Stimulated activated CD8-positive, alpha-beta memory T cell treated with anti-CD3 and anti-CD28 coated beads, Interleukin-12 subunit alpha, Interleukin-12 subunit beta, amount 100 ng/mL, for 4 hours (primary cell): ENCODE data around the gene ADGB.

ENCODE experiments used
- DNase-seq: peaks from one replicate; pipeline ENCODE4 v3.0.0-alpha.2; 2020; ENCODE audit warnings: low read depth

ADGB gene

GRCh38 chr6:146634022-146634421 lies 35.2 kb downstream of the ADGB start:
- no peak for DNase-seq

- no peak for DNase-seq
Measured at GRCh38 chr6:146635165-146635564, 36.4 kb downstream of the ADGB start.

- no peak for DNase-seq
Measured at GRCh38 chr6:146636481-146636880, 37.7 kb downstream of the ADGB start.

- no peak for DNase-seq
Measured at GRCh38 chr6:146642921-146643320, 44.1 kb downstream of the ADGB start.

- DNase-seq: no peak
Measured at GRCh38 chr6:146650799-146651481, 52.2 kb downstream of the ADGB start.

DNA sequence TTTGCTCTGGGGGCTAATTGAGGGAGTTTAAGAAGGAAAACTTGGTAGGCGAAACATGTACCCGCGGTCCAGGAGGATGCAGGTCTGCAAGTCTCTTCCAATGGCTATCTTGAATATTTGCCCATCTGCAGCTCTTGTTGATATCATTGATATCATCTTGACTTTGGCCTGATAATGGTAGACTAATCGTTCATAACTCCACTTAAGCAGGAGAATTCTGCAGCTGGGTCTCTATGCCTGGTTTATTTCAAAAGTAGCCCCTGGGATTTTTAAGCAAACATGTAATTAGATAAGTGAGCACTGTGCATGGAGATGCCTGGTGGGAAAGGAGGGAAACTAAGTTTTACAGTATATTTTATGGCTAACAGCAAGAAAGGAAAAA lies 52.7 kb downstream of the ADGB start:
- no peak for DNase-seq

DNA sequence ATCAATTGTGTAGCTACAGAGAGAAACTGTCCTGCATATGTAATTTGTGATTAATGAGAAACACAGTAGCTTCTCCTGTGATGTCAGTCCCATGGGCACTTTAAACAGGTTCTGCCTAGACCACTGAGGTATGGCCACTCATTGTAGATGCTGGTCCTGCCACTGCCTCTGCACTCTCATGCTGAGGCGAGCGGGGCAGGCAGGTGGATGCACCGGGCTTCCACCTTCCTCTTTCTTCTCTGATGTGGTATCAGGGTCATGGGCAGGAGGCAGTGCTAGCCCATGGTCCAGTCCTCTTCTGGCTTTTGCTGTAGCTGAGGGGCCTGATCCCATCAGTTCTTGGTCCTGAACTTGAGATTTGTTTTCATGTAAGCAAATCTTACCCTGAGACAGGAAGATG lies 58.7 kb downstream of the ADGB start:
- DNase-seq: no peak

GRCh38 chr6:146664871-146665360 lies 66.1 kb downstream of the ADGB start:
- DNase-seq: no peak

DNA sequence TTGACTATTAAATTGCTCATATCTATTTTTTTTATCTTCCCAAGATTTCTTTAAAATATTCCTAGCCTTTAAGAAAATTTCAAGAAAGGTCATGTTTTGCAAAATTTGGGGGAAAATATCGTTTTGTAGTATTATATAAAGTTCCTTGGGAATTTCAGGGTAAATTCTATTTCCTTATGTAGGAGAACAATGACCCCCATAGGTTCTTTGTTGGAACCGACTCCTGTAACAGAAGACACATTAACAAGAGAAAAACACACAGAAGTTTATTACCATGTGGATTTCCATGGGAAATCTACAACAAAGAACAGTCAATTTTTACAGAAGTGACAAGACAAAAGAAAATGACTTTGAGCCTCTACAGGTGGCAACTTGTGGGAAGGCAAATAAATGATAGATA lies 68.1 kb downstream of the ADGB start:
- no peak for DNase-seq

DNA sequence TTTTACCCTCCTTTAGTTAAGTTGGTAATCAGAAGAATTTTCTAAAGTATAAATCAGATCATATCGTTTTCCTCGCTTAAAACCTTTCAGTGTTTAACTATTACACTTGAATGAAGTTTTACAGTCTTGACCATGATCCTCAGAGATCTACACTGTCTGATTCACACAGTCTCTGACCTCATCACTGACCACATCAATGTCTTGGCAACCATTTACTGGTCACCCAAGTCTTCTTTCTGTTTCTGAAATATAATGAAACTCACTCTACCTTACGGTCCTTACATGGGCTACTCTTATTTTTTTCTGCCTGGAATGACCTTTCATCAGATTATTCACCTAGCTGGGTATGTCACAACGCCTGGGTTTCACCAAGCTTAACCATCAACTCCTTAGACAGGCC lies 71.4 kb downstream of the ADGB start:
- DNase-seq: no peak

DNA sequence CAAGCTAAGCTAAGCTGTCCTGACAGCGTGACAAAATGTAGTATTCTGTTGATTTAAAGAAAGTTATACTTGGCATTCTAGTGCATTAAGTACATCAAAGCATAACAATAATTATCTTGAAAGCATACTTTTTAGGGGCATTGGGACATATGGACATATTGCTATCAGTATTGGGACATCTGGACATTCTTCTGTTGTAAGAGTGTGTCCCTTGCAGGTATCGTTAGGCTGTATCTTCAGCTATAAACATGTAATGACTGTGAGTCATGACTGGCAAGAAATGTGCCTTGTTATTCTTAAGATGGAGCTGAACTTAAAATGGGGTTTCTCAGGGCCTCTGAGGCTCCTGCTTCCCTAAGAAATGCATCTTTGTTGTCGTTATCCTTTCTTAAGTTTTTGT lies 74.3 kb downstream of the ADGB start:
- DNase-seq: no peak

GRCh38 chr6:146679386-146679785 lies 80.6 kb downstream of the ADGB start:
- no peak for DNase-seq

DNA sequence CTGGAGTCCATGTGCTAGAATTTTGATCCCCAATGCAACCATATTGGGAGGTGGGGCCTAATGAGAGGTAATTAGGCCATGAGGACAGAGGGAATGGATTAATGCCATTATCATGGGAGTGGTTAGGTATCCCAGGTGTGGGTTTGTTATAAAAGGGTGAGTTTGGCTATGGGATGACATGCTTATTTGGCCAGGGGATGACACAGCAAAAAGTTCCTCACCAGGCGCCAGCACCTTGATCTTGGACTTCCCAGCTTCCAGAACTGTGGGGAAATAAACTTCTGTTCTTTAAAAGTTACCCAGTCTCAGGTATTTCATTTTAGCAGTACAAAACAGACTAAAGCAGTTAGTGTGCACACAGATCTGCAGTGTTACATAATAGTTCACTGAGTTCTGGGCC lies 84.1 kb downstream of the ADGB start:
- no peak for DNase-seq

DNA sequence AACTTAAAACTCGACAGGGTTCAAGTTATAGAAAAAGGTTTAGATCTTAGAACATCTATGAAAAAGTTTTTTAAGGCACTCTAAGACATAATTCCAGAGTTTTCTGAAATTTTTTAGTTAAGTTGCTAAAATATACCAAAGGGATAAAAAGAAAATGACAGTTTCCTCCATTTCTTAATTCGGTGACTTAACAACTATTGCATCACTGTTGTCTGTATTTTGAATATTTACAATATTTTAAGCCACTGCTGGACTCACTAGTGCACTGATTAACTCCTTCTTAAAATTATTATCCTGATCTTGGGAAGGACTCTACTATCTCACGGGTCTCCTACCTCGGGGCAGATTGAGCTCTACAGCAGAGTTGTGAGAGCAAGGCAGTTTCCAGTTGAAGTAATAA lies 91.0 kb downstream of the ADGB start:
- DNase-seq: no peak

- DNase-seq: no peak
Measured at GRCh38 chr6:146693342-146693741, 94.6 kb downstream of the ADGB start.

- no peak for DNase-seq
Measured at GRCh38 chr6:146697921-146698320, 99.1 kb downstream of the ADGB start.

- DNase-seq: no peak
Measured at GRCh38 chr6:146700078-146700686, 101.4 kb downstream of the ADGB start.

DNA sequence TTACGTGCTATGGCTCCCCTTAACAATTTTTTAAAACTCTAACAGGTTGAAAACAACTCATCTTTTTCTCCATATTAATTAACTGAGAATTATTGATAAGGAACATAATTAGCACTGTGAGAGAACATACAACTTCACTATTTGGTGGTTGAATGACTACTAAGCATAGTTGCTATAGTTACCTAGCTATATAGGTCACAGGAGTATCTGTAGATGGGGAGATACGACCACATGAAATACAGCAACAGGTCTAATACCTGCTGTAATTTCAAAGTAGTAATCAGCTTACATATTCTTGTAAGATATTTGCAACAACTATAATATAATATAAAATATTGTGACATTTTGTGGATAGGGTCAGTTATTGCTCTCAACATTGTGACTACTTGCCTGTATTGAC lies 102.9 kb downstream of the ADGB start:
- no peak for DNase-seq

DNA sequence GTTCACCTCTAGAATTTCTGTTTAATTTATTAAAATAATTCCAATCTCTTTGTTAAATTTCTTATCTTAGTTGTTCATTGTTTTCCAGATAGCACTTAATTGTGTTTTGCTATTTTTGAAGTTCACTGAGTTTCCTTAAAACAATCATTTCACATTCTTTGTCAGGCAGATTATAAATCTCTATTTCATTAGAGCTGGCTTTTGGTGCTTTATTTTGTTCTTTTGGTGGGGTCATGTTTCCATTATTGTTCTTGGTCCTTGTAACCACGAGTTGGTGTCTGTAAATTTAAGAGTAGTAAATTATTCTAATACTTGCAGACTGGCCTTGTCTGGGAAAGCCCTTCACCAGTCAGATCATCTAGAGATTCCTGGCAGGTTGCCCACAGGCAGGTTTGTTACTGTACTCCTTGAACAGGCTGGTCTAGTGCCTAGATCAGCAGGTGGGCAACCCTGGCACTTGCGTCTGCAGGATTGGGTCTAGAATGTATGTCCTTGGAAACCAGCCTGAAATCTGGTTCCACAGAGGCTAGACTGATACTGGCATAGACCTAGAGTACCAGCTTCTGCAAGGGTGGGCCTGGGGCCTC lies 110.4 kb downstream of the ADGB start:
- DNase-seq: no peak

GRCh38 chr6:146719387-146719786 lies 120.6 kb downstream of the ADGB start:
- DNase-seq: no peak

GRCh38 chr6:146739696-146740095 lies 140.9 kb downstream of the ADGB start:
- DNase-seq: no peak

DNA sequence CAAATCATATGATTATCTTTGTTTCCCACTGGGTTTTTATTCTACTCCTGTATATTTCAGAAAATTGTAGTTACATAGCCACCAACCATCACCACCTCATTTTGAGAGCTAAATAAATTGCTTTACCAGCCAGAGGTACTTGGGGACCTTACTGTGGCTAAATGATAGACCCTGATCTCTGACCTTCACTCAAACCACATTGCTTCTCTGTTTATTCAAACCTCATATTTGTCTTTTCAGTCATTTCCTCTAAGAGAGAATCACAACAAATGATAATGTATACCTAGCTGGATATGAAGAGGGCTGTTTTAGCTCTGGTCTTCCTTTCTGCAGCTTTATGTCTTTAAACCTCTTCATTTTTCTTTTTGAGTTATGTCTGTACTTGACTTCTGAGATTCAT lies 142.8 kb downstream of the ADGB start:
- no peak for DNase-seq

GRCh38 chr6:146753306-146753705 lies 154.5 kb downstream of the ADGB start:
- no peak for DNase-seq

GRCh38 chr6:146767632-146768031 lies 168.9 kb downstream of the ADGB start:
- DNase-seq: no peak
